H9 (cell line): ENCODE data around the gene TTC39B. TPM values are rescaled to one million over a fixed set of nuclear protein-coding genes. Genes with fewer than 3 reads are reported as not detected.

ENCODE experiments used
- DNase-seq: peaks from one replicate; pipeline ENCODE4 v3.0.0-alpha.2; 2017
- H2AFZ ChIP-seq: one replicate; pipeline ENCODE4 v1.6.1; 2013; ENCODE audit warnings: mild to moderate bottlenecking, low read length, control low read depth, moderate library complexity
- H2AK5ac ChIP-seq: 2 replicates; pipeline ENCODE4 v1.6.1; 2013; ENCODE audit warnings: low read length, control low read depth, mixed read lengths; ENCODE audit not compliant: insufficient read length
- H2BK120ac ChIP-seq: one replicate; pipeline ENCODE4 v1.6.1; 2013; ENCODE audit warnings: low read depth, mild to moderate bottlenecking, low read length, control low read depth, inconsistent platforms; ENCODE audit not compliant: poor library complexity, severe bottlenecking
- H2BK12ac ChIP-seq: 2 replicates; pipeline ENCODE4 v1.6.1; 2013; ENCODE audit warnings: low read length, control low read depth, mixed read lengths, low read depth; ENCODE audit not compliant: insufficient read length
- H2BK15ac ChIP-seq: 2 replicates; pipeline ENCODE4 v1.6.1; 2013; ENCODE audit warnings: low read depth, low read length, control low read depth
- H2BK20ac ChIP-seq: one replicate; pipeline ENCODE4 v1.6.1; 2013; ENCODE audit warnings: low read depth, mild to moderate bottlenecking, low read length, control low read depth, inconsistent platforms; ENCODE audit not compliant: poor library complexity, severe bottlenecking
- H2BK5ac ChIP-seq: 2 replicates; pipeline ENCODE4 v1.6.1; 2013; ENCODE audit warnings: low read length, control low read depth, mixed read lengths; ENCODE audit not compliant: insufficient read length
- H3K14ac ChIP-seq: 2 replicates; pipeline ENCODE4 v1.6.1; 2013; ENCODE audit warnings: low read length, control low read depth; ENCODE audit not compliant: insufficient read depth
- H3K18ac ChIP-seq: 2 replicates; pipeline ENCODE4 v1.6.1; 2013; ENCODE audit warnings: low read depth, mild to moderate bottlenecking, mixed read lengths, low read length, control low read depth; ENCODE audit not compliant: insufficient read length
- H3K23ac ChIP-seq: 2 replicates; pipeline ENCODE4 v1.6.1; 2013; ENCODE audit warnings: low read length, control low read depth, mixed read lengths, low read depth; ENCODE audit not compliant: insufficient read length
- H3K23me2 ChIP-seq: 2 replicates; pipeline ENCODE4 v1.6.1; 2013; ENCODE audit warnings: low read depth, mild to moderate bottlenecking, mixed read lengths, low read length, control low read depth; ENCODE audit not compliant: insufficient read length, poor library complexity, severe bottlenecking
- H3K27ac ChIP-seq: 2 replicates; pipeline ENCODE4 v1.5.1; 2013; ENCODE audit warnings: low read length, control low read depth, mixed read lengths, low read depth; ENCODE audit not compliant: insufficient read length
- H3K27me3 ChIP-seq: 2 replicates; pipeline ENCODE4 v1.6.1; 2013; ENCODE audit warnings: low read length, control low read depth, inconsistent platforms; ENCODE audit not compliant: insufficient read depth
- H3K4ac ChIP-seq: 2 replicates; pipeline ENCODE4 v1.6.1; 2013; ENCODE audit warnings: low read depth, mild to moderate bottlenecking, control low read depth, inconsistent platforms, low read length, moderate library complexity
- H3K4me1 ChIP-seq: 2 replicates; pipeline ENCODE4 v1.6.1; 2013; ENCODE audit warnings: low read length, control low read depth, inconsistent platforms; ENCODE audit not compliant: insufficient read depth
- H3K4me2 ChIP-seq: 2 replicates; pipeline ENCODE4 v1.6.1; 2013; ENCODE audit warnings: low read length, control low read depth, mixed read lengths; ENCODE audit not compliant: insufficient read length, insufficient read depth
- H3K56ac ChIP-seq: 2 replicates; pipeline ENCODE4 v1.6.1; 2013; ENCODE audit warnings: low read depth, mild to moderate bottlenecking, mixed read lengths, low read length, control low read depth; ENCODE audit not compliant: insufficient read length
- H3K79me1 ChIP-seq: 2 replicates; pipeline ENCODE4 v1.6.1; 2013; ENCODE audit warnings: low read depth, mild to moderate bottlenecking, moderate library complexity, low read length, control low read depth, inconsistent platforms; ENCODE audit not compliant: insufficient read depth, poor library complexity, severe bottlenecking
- H3K79me2 ChIP-seq: 2 replicates; pipeline ENCODE4 v1.6.1; 2013; ENCODE audit warnings: low read length, control low read depth, inconsistent platforms; ENCODE audit not compliant: insufficient read depth
- H3K9ac ChIP-seq: 2 replicates; pipeline ENCODE4 v1.6.1; 2013; ENCODE audit warnings: low read length, control low read depth, mixed read lengths; ENCODE audit not compliant: insufficient read length; ENCODE audit errors: extremely low read depth
- H3K9me3 ChIP-seq: one replicate; pipeline ENCODE4 v1.6.1; 2013; ENCODE audit warnings: low read depth, low read length, inconsistent platforms; ENCODE audit not compliant: control insufficient read depth
- H3T11ph ChIP-seq: one replicate; pipeline ENCODE4 v1.6.1; 2013; ENCODE audit warnings: mild to moderate bottlenecking, low read length, control low read depth, inconsistent platforms
- H4K20me1 ChIP-seq: one replicate; pipeline ENCODE4 v1.6.1; 2013; ENCODE audit not compliant: control insufficient read depth, insufficient read length, insufficient read depth
- H4K5ac ChIP-seq: 2 replicates; pipeline ENCODE4 v1.6.1; 2013; ENCODE audit warnings: low read depth, mild to moderate bottlenecking, mixed read lengths, low read length, control low read depth; ENCODE audit not compliant: insufficient read length
- H4K8ac ChIP-seq: replicated peaks from 2 replicates; pipeline ENCODE4 v1.6.1; 2013; ENCODE audit warnings: low read length, control low read depth, mixed read lengths, low read depth; ENCODE audit not compliant: insufficient read length
- H4K91ac ChIP-seq: 2 replicates; pipeline ENCODE4 v1.6.1; 2013; ENCODE audit warnings: low read depth, mild to moderate bottlenecking, moderate library complexity, mixed read lengths, low read length, control low read depth; ENCODE audit not compliant: insufficient read length
- H3K27ac Mint-ChIP-seq, 3 experiments: 2 replicates in 2 of 3; 3 replicates in 1 of 3; pipeline ENCODE4 v1.8.0; 2020 to 2021; ENCODE audit warnings: mixed read lengths in 3 of 3, mild to moderate bottlenecking in 1 of 3, moderate library complexity in 1 of 3
- H3K27me3 Mint-ChIP-seq: 2 replicates; pipeline ENCODE4 v1.8.0; 2021; ENCODE audit warnings: low read depth, mild to moderate bottlenecking, moderate library complexity, mixed read lengths
- H3K36me3 Mint-ChIP-seq, 3 experiments: 2 replicates in 2 of 3; 3 replicates in 1 of 3; pipeline ENCODE4 v1.8.0; 2020 to 2021; ENCODE audit warnings: low read depth in 3 of 3, mixed read lengths in 3 of 3; ENCODE audit not compliant: insufficient read depth in 1 of 3
- H3K4me1 Mint-ChIP-seq, 2 experiments: 2 replicates each; pipeline ENCODE4 v1.8.0; 2020; ENCODE audit warnings: mixed read lengths in 2 of 2
- H3K4me3 Mint-ChIP-seq, 2 experiments: 2 replicates in 1 of 2; 3 replicates in 1 of 2; pipeline ENCODE4 v1.8.0; 2020 to 2021; ENCODE audit warnings: mild to moderate bottlenecking in 2 of 2, mixed read lengths in 2 of 2, moderate library complexity in 1 of 2
- H3K9me3 Mint-ChIP-seq, 2 experiments: 2 replicates in 1 of 2; 3 replicates in 1 of 2; pipeline ENCODE4 v1.8.0; 2020; ENCODE audit warnings: mild to moderate bottlenecking in 2 of 2, mixed read lengths in 2 of 2, moderate library complexity in 1 of 2
- CTCF ChIP-seq: fragments of 200-600 bp; sonication (generic); conservative IDR thresholded peaks from 3 replicates; pipeline ENCODE4 v1.8.0; 2021; ENCODE audit warnings: antibody characterized with exemption, mild to moderate bottlenecking
- WGBS: extraction: QIAGEN DNeasy Blood & Tissue Kit; methylation state at CpG from one replicate; pipeline ENCODE4 v1.1.7; 2013; ENCODE audit warnings: missing lambda C conversion rate, low lambda C conversion rate, mixed read lengths; ENCODE audit not compliant: insufficient read length; ENCODE audit errors: extremely low coverage; 5-methylcytosine and 5-hydroxymethylcytosine counted together
- total RNA-seq: library from RNA; stranded (reverse); gene quantifications from 2 replicates; pipeline ENCODE4 v1.2.1, GENCODE V29; 2021

The TTC39B gene
- total RNA-seq, 1 experiment from 2014 or later: 8.2 TPM

- H4K5ac ChIP-seq: no peak overlapping the region
- H4K8ac ChIP-seq: no peak overlapping the region
- H4K20me1 ChIP-seq: no peaks in the 10 kb centered on the region
- no peak overlapping the region for H3K23ac ChIP-seq
- no peak overlapping the region for H3K18ac ChIP-seq
- no peaks in the 10 kb centered on the region for H3K27me3 ChIP-seq
- no CpG with 5 or more reads among the region's 1 CpG for WGBS
- Mint-ChIP-seq H3K27me3 (no peaks in the 10 kb centered on the region; the same call in none of the 2 replicates), H3K4me3 (no peak overlapping the region), H3K4me1 (peaks cover 5 to 7% of the 10 kb centered on the region in 2 experiments), H3K27ac (peak overlapping the region in 2 of 3 experiments; percentile 24 to 27; a peak in 2 of 7 replicates), H3K36me3 (peaks cover 0 to 3% (median 0%) of the 10 kb centered on the region in 3 experiments; a peak in 2 of 7 replicates), H3K9me3 (peaks cover 3 to 9% of the 10 kb centered on the region in 2 experiments; a peak in 4 of 5 replicates)
- no peak overlapping the region for H4K91ac ChIP-seq
- H3K56ac ChIP-seq: no peak overlapping the region
- no peaks in the 10 kb centered on the region for H3K79me2 ChIP-seq
- H3K14ac ChIP-seq: no peak overlapping the region
- H2BK5ac ChIP-seq: no peak overlapping the region
- H2AFZ ChIP-seq: no peak overlapping the region
- TF ChIP-seq CTCF: no peak
- no peak overlapping the region for H2BK20ac ChIP-seq
- no peak overlapping the region for H2BK120ac ChIP-seq
- no peak overlapping the region for H2BK12ac ChIP-seq
- no peak for DNase-seq
- H3K27ac ChIP-seq: no peak overlapping the region
- no peaks in the 10 kb centered on the region for H3K79me1 ChIP-seq
- H3K23me2 ChIP-seq: no peaks in the 10 kb centered on the region
- no peak overlapping the region for H3K9ac ChIP-seq
- no peak overlapping the region for H3K4ac ChIP-seq
- no peak overlapping the region for H3K4me2 ChIP-seq
- peaks cover 3% of the 10 kb centered on the region; the same call in 1 of the 2 replicates for H3K4me1 ChIP-seq
- H2BK15ac ChIP-seq: no peak overlapping the region
- no peak overlapping the region for H3T11ph ChIP-seq
- H2AK5ac ChIP-seq: no peak overlapping the region
- no peaks in the 10 kb centered on the region for H3K9me3 ChIP-seq
Measured at GRCh38 chr9:15346837-15347236, 39.8 kb upstream of the TTC39B start.
